Liver (tissue), 9 donors: ENCODE data around the gene LDAH. TPM values are rescaled to one million over a fixed set of nuclear protein-coding genes. Genes with fewer than 3 reads are reported as not detected.

Source experiments
- DNase-seq: peaks from one replicate; pipeline ENCODE4 v3.0.0-alpha.2; 2017; ENCODE audit warnings: low spot score
- H3K27ac ChIP-seq, 2 donors: one replicate each; pipeline ENCODE4 v1.7.0; 2013; ENCODE audit warnings: inconsistent platforms in 2 of 2, low read length in 2 of 2, control low read depth in 1 of 2, low read depth in 1 of 2, mild to moderate bottlenecking in 1 of 2
- H3K27me3 ChIP-seq, 4 donors: one replicate each; pipeline versions ENCODE4 v1.6.1 to v1.7.0; 2013; ENCODE audit warnings: low read length in 3 of 4, inconsistent platforms in 1 of 4, mild to moderate bottlenecking in 1 of 4, moderate library complexity in 1 of 4; ENCODE audit not compliant: control insufficient read depth in 4 of 4, insufficient read depth in 4 of 4
- H3K36me3 ChIP-seq, 4 donors: one replicate each; pipeline versions ENCODE4 v1.6.1 to v1.7.0; 2013; ENCODE audit warnings: low read length in 3 of 4, mild to moderate bottlenecking in 3 of 4, low read depth in 1 of 4, moderate library complexity in 1 of 4; ENCODE audit not compliant: control insufficient read depth in 4 of 4, insufficient read depth in 3 of 4
- H3K4me1 ChIP-seq, 4 donors: one replicate each; pipeline versions ENCODE4 v1.6.1 to v1.7.0; 2013; ENCODE audit warnings: low read length in 3 of 4, mild to moderate bottlenecking in 3 of 4, moderate library complexity in 1 of 4; ENCODE audit not compliant: control insufficient read depth in 4 of 4, insufficient read depth in 4 of 4
- H3K4me3 ChIP-seq, 3 donors: one replicate each; pipeline versions ENCODE4 v1.6.1 to v1.7.0; 2013; ENCODE audit warnings: low read length in 3 of 3, control low read depth in 1 of 3, low read depth in 1 of 3, mild to moderate bottlenecking in 1 of 3
- H3K9ac ChIP-seq, 2 donors: one replicate each; pipeline ENCODE4 v1.7.0; 2013; ENCODE audit warnings: low read length in 2 of 2, mild to moderate bottlenecking in 2 of 2, moderate library complexity in 2 of 2, control low read depth in 1 of 2, low read depth in 1 of 2
- H3K9me3 ChIP-seq, 4 donors: one replicate each; pipeline versions ENCODE4 v1.6.1 to v1.7.0; 2013; ENCODE audit warnings: low read length in 3 of 4; ENCODE audit not compliant: control insufficient read depth in 4 of 4
- CTCF ChIP-seq: fragments of 150-350 bp; IDR thresholded peaks from 2 replicates; pipeline ENCODE4 v1.5.1; 2017; ENCODE audit warnings: improper control_type of control experiment, low read depth, low read length; ENCODE audit not compliant: missing input control
- EGR1 ChIP-seq, 2 donors: IDR thresholded peaks; 2 replicates each; pipeline ENCODE4 v1.6.1; 2016 to 2018; ENCODE audit warnings: antibody characterized with exemption in 2 of 2, low read depth in 2 of 2
- FOXA1 ChIP-seq: IDR thresholded peaks from 2 replicates; pipeline ENCODE4 v1.6.1; 2016; ENCODE audit warnings: antibody characterized with exemption
- FOXA2 ChIP-seq: IDR thresholded peaks from 2 replicates; pipeline ENCODE4 v1.6.1; 2016; ENCODE audit warnings: antibody characterized with exemption
- GABPA ChIP-seq, 2 donors: IDR thresholded peaks in 1 of 2; conservative IDR thresholded peaks in 1 of 2; 2 replicates each; pipeline ENCODE4 v1.6.1; 2016; ENCODE audit warnings: antibody characterized with exemption in 2 of 2, mild to moderate bottlenecking in 1 of 2, moderate library complexity in 1 of 2
- HNF4A ChIP-seq, 2 donors: conservative IDR thresholded peaks; 2 replicates each; pipeline ENCODE4 v1.6.1; 2016; ENCODE audit warnings: antibody characterized with exemption in 2 of 2, mild to moderate bottlenecking in 2 of 2
- HNF4G ChIP-seq: IDR thresholded peaks from 2 replicates; pipeline ENCODE4 v1.6.1; 2016; ENCODE audit warnings: antibody characterized with exemption
- JUND ChIP-seq, 2 donors: IDR thresholded peaks; 2 replicates each; pipeline ENCODE4 v1.6.1; 2016; ENCODE audit warnings: antibody characterized with exemption in 2 of 2
- NR2F2 ChIP-seq: IDR thresholded peaks from 2 replicates; pipeline ENCODE4 v1.6.1; 2016; ENCODE audit warnings: antibody characterized with exemption
- RAD21 ChIP-seq, 2 donors: IDR thresholded peaks; 2 replicates each; pipeline ENCODE4 v1.6.1; 2016; ENCODE audit warnings: antibody characterized with exemption in 2 of 2, mild to moderate bottlenecking in 2 of 2
- REST ChIP-seq: IDR thresholded peaks from 2 replicates; pipeline ENCODE4 v1.6.1; 2016; ENCODE audit warnings: antibody characterized with exemption, mild to moderate bottlenecking
- RXRA ChIP-seq, 2 donors: IDR thresholded peaks; 2 replicates each; pipeline ENCODE4 v1.6.1; 2017 to 2018; ENCODE audit warnings: antibody characterized with exemption in 2 of 2, mild to moderate bottlenecking in 1 of 2
- SP1 ChIP-seq: IDR thresholded peaks from 2 replicates; pipeline ENCODE4 v1.6.1; 2018; ENCODE audit warnings: antibody characterized with exemption, mild to moderate bottlenecking
- TAF1 ChIP-seq: conservative IDR thresholded peaks from 2 replicates; pipeline ENCODE4 v1.6.1; 2016; ENCODE audit warnings: antibody characterized with exemption, mild to moderate bottlenecking
- YY1 ChIP-seq: IDR thresholded peaks from 2 replicates; pipeline ENCODE4 v1.6.1; 2016; ENCODE audit warnings: antibody characterized with exemption, mild to moderate bottlenecking
- WGBS: extraction: QIAGEN DNeasy Blood & Tissue Kit; methylation state at CpG from one replicate; pipeline ENCODE4 v1.1.7; 2013; 5-methylcytosine and 5-hydroxymethylcytosine counted together
- polyA plus RNA-seq, 2 donors: library from polyadenylated mRNA; stranded (reverse) in 1 of 2; unstranded in 1 of 2; fragments of 200-250 nt in 1 of 2; fragments of >200 nt in 1 of 2; fragmentation: Nextera tagmentation in 1 of 2; extraction: Ambion mirVana in 1 of 2; gene quantifications; one replicate each; pipeline versions ENCODE4 v1.2.1 to v1.2.3, GENCODE V29; 2013 to 2015
- total RNA-seq, 2 donors: library from RNA; depleted of rRNA; stranded (reverse); fragments of >200 nt; gene quantifications; one replicate each; pipeline ENCODE4 v1.2.3, GENCODE V29; 2014
- TF ChIP-seq, protein P1 (sequence below): IDR thresholded peaks from 2 replicates; pipeline ENCODE4 v1.6.1; 2016; ENCODE audit warnings: antibody characterized with exemption
- TF ChIP-seq, protein P2 (sequence below): IDR thresholded peaks from 2 replicates; pipeline ENCODE4 v1.6.1; 2016; ENCODE audit warnings: antibody characterized with exemption
- TF ChIP-seq, protein P3 (sequence below): IDR thresholded peaks from 2 replicates; pipeline ENCODE4 v1.6.1; 2016; ENCODE audit warnings: antibody characterized with exemption
- donor health status: healthy.
- donor health status: healthy.
- donor health status: healthy.
- donor health status: healthy.
- donor health status: healthy.

The LDAH gene
- total RNA-seq (10 to 100 TPM; 10.4 to 17.7 TPM), polyA plus RNA-seq (1 to 10 TPM; 5.8 to 9.0 TPM)

- H3K4me3 ChIP-seq, result peak within 1 kb of the TSS; percentile 73 to 98 (median 80)
- H3K9me3 ChIP-seq, result no peaks in the 10 kb centered on the region
- H3K27ac ChIP-seq, result peak within 1 kb of the TSS; percentile 94 to 97
- H3K4me1 ChIP-seq, result peaks cover 0 to 3% (median 0%) of the 10 kb centered on the region in 4 donors
- H3K9ac ChIP-seq, result peak within 1 kb of the TSS; percentile 61 to 95
- WGBS, result under 1% methylated on average over 46 of the region's 46 CpGs
- H3K36me3 ChIP-seq, result no peaks in the 10 kb centered on the region
- DNase-seq, result peak; percentile 94
- TF ChIP-seq TAF1, result peak; percentile 50
- TF ChIP-seq HNF4G, result no peak
- TF ChIP-seq EGR1 (IDR thresholded peaks at IDR 0.05; ENCODE audit: low read depth in 2 of 2), result no peak
- TF ChIP-seq YY1, result peak; percentile 73
- TF ChIP-seq GABPA (IDR thresholded peaks at IDR 0.05 in 1 of 2, conservative IDR thresholded peaks at IDR 0.05 in 1 of 2), result peak; percentile 78 to 96
- peak; percentile 44 for TF ChIP-seq NR2F2
- no peak for TF ChIP-seq SP1
- TF ChIP-seq RAD21 (IDR thresholded peaks at IDR 0.05), result peak; percentile 11 to 35
- TF ChIP-seq, protein P1, sequence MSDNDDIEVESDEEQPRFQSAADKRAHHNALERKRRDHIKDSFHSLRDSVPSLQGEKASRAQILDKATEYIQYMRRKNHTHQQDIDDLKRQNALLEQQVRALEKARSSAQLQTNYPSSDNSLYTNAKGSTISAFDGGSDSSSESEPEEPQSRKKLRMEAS, result peak; percentile 89
- TF ChIP-seq HNF4A (conservative IDR thresholded peaks at IDR 0.05), result peak; percentile 17 to 21
- TF ChIP-seq RXRA (IDR thresholded peaks at IDR 0.05), result peak; percentile 29 to 39
- TF ChIP-seq, protein P2, sequence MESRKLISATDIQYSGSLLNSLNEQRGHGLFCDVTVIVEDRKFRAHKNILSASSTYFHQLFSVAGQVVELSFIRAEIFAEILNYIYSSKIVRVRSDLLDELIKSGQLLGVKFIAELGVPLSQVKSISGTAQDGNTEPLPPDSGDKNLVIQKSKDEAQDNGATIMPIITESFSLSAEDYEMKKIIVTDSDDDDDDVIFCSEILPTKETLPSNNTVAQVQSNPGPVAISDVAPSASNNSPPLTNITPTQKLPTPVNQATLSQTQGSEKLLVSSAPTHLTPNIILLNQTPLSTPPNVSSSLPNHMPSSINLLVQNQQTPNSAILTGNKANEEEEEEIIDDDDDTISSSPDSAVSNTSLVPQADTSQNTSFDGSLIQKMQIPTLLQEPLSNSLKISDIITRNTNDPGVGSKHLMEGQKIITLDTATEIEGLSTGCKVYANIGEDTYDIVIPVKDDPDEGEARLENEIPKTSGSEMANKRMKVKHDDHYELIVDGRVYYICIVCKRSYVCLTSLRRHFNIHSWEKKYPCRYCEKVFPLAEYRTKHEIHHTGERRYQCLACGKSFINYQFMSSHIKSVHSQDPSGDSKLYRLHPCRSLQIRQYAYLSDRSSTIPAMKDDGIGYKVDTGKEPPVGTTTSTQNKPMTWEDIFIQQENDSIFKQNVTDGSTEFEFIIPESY, result peak; percentile 68
- H3K27me3 ChIP-seq, result no peaks in the 10 kb centered on the region
These were observed at the start of gene LDAH for GRCh38 chr2:20822535-20823490. LDAH (minus strand) TSS chr2:20823101; CDS start chr2:20801463, 21,638 bp downstream.

- DNase-seq, result no peak
- Histone ChIP-seq H3K36me3 (no peaks in the 10 kb centered on the region), H3K9me3 (peaks cover 0 to 6% (median 2%) of the 10 kb centered on the region in 4 donors), H3K27me3 (peaks cover 0 to 3% (median 0%) of the 10 kb centered on the region in 4 donors), H3K4me1 (no peaks in the 10 kb centered on the region), H3K9ac (no peak overlapping the region), H3K27ac (no peak overlapping the region), H3K4me3 (no peak overlapping the region)
- TF ChIP-seq, protein P2, result no peak
- TF ChIP-seq GABPA (IDR thresholded peaks at IDR 0.05 in 1 of 2, conservative IDR thresholded peaks at IDR 0.05 in 1 of 2), result no peak
- TF ChIP-seq YY1, result no peak
- no peak for TF ChIP-seq NR2F2
- no peak for TF ChIP-seq CTCF
- TF ChIP-seq HNF4A (conservative IDR thresholded peaks at IDR 0.05), result no peak
- no peak for TF ChIP-seq FOXA1
- TF ChIP-seq, protein P1, result no peak
- TF ChIP-seq RXRA (IDR thresholded peaks at IDR 0.05), result no peak
- TF ChIP-seq SP1, result no peak
- no peak for TF ChIP-seq FOXA2
- TF ChIP-seq REST, result no peak
- TF ChIP-seq EGR1 (IDR thresholded peaks at IDR 0.05; ENCODE audit: low read depth in 2 of 2), result no peak
- no peak for TF ChIP-seq RAD21 (IDR thresholded peaks at IDR 0.05)
- no peak for TF ChIP-seq JUND (IDR thresholded peaks at IDR 0.05)
- TF ChIP-seq TAF1, result no peak
- TF ChIP-seq HNF4G, result no peak
- TF ChIP-seq, protein P3, sequence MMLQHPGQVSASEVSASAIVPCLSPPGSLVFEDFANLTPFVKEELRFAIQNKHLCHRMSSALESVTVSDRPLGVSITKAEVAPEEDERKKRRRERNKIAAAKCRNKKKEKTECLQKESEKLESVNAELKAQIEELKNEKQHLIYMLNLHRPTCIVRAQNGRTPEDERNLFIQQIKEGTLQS, result no peak
- 48% methylated on average over 2 of the region's 2 CpGs for WGBS
These were observed 45.5 kb upstream of the LDAH start for GRCh38 chr2:20868377-20868776.
